OCI-LY1 (cell line): Measurements from ENCODE around the gene TTC28.

ENCODE experiments used
- CTCF ChIP-seq: fragments of 200-600 bp; sonication (generic), shearing (Covaris generic); IDR thresholded peaks from 2 replicates; pipeline ENCODE4 v1.5.1; 2017; ENCODE audit warnings: mild to moderate bottlenecking, antibody characterized with exemption, low read length, moderate library complexity, mixed read lengths
- EZH2 ChIP-seq: fragments of 200-600 bp; sonication (generic), shearing (Covaris generic); IDR thresholded peaks from 2 replicates; pipeline ENCODE4 v1.8.0; 2017; ENCODE audit warnings: borderline replicate concordance, mixed run types, mild to moderate bottlenecking, antibody characterized with exemption, low read length, moderate library complexity, mixed read lengths

- TF ChIP-seq CTCF, result no peak
- TF ChIP-seq EZH2, result no peak
Observed at GRCh38 chr22:28601915-28602314, 77.7 kb downstream of the TTC28 start.
